Osteoblast (primary cell): ENCODE data around the gene CPXM2. TPM values are rescaled to one million over a fixed set of nuclear protein-coding genes. Genes with fewer than 3 reads are reported as not detected.

Experiments used
- DNase-seq: peaks from one replicate; pipeline ENCODE4 v3.0.0; 2011; ENCODE audit warnings: low spot score, mixed read lengths; ENCODE audit not compliant: insufficient read length; ENCODE audit errors: missing footprints
- H2AFZ ChIP-seq: 2 replicates; pipeline ENCODE4 v1.6.0; 2011; ENCODE audit warnings: mild to moderate bottlenecking, low read length
- H3K27ac ChIP-seq: 2 replicates; pipeline ENCODE4 v1.5.1; 2011; ENCODE audit warnings: mild to moderate bottlenecking, low read depth, low read length, moderate library complexity
- H3K27me3 ChIP-seq: 2 replicates; pipeline ENCODE4 v1.6.0; 2012; ENCODE audit warnings: mild to moderate bottlenecking, control low read depth, inconsistent platforms, low read length, moderate library complexity; ENCODE audit not compliant: insufficient read depth
- H3K36me3 ChIP-seq: 2 replicates; pipeline ENCODE4 v1.5.1; 2011; ENCODE audit warnings: mild to moderate bottlenecking, low read length, control low read depth, moderate library complexity; ENCODE audit not compliant: insufficient read depth
- H3K4me1 ChIP-seq: 2 replicates; pipeline ENCODE4 v1.5.1; 2011; ENCODE audit warnings: mild to moderate bottlenecking, low read length, control low read depth, moderate library complexity; ENCODE audit not compliant: insufficient read depth
- H3K4me2 ChIP-seq: 2 replicates; pipeline ENCODE4 v1.6.0; 2011; ENCODE audit warnings: mild to moderate bottlenecking, low read length; ENCODE audit not compliant: insufficient read depth
- H3K4me3 ChIP-seq: fragments of 200-600 bp; sonication (generic); 3 replicates; pipeline ENCODE4 v1.5.1; 2012; ENCODE audit warnings: mild to moderate bottlenecking, low read length, inconsistent platforms; ENCODE audit not compliant: insufficient read depth
- H3K79me2 ChIP-seq: 2 replicates; pipeline ENCODE4 v1.6.0; 2012; ENCODE audit warnings: mild to moderate bottlenecking, low read length, control low read depth, inconsistent platforms; ENCODE audit not compliant: insufficient read depth
- H3K9me3 ChIP-seq: 2 replicates; pipeline ENCODE4 v1.5.1; 2011; ENCODE audit warnings: low read depth, low read length, control low read depth
- H4K20me1 ChIP-seq: 2 replicates; pipeline ENCODE4 v1.6.0; 2012; ENCODE audit warnings: mild to moderate bottlenecking, low read length, control low read depth; ENCODE audit not compliant: insufficient read depth
- total RNA-seq: library from RNA; depleted of rRNA; stranded (reverse); fragments of >200 nt; gene quantifications from 2 replicates; pipeline ENCODE4 v1.2.3, GENCODE V29; 2012
- TF ChIP-seq, protein P1 (sequence below): IDR thresholded peaks from 2 replicates; pipeline ENCODE4 v1.5.1; 2011; ENCODE audit warnings: mild to moderate bottlenecking, low read depth, low read length, moderate library complexity; ENCODE audit errors: extremely low read depth

The CPXM2 gene
- total RNA-seq, 1 donor: 0.36 TPM

DNA sequence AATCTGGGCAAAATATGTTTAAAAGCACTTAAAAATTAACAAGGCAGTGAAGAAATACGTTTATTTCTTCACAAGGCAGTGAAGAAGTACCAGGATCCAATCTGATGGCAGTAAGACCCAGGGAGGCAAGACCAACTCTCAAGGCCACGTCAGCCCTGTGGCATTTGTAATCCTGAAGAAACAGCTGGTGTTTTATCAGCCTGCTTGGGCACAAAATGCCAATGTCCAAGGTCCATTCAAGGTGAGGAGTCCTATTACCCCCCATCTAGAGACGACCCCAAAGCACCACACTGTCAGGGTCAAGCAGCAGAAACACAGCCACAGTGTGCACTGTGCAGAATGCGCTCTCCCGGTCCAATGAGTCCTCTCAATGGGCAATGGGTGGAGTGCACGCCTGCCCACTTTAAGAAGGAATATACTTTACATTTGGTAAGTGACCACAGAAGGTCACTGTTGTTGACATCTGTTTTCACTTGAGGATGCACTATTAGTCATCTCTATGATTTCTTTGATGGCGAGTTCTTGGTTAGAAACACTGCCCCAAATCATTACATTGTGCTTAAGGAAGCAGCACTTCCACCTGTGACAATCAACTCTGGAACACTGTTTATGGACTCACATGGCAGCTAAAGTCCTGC is 12.8 kb downstream of the CPXM2 start:
- no peak for DNase-seq
- Histone ChIP-seq H3K27me3 (no peaks in the 10 kb centered on the region), H3K4me3 (no peak overlapping the region), H3K36me3 (no peaks in the 10 kb centered on the region), H3K79me2 (no peaks in the 10 kb centered on the region), H3K4me2 (no peak overlapping the region), H4K20me1 (no peaks in the 10 kb centered on the region), H2AFZ (no peak overlapping the region), H3K9me3 (no peaks in the 10 kb centered on the region), H3K27ac (no peak overlapping the region), H3K4me1 (no peaks in the 10 kb centered on the region)
- TF ChIP-seq, protein P1, sequence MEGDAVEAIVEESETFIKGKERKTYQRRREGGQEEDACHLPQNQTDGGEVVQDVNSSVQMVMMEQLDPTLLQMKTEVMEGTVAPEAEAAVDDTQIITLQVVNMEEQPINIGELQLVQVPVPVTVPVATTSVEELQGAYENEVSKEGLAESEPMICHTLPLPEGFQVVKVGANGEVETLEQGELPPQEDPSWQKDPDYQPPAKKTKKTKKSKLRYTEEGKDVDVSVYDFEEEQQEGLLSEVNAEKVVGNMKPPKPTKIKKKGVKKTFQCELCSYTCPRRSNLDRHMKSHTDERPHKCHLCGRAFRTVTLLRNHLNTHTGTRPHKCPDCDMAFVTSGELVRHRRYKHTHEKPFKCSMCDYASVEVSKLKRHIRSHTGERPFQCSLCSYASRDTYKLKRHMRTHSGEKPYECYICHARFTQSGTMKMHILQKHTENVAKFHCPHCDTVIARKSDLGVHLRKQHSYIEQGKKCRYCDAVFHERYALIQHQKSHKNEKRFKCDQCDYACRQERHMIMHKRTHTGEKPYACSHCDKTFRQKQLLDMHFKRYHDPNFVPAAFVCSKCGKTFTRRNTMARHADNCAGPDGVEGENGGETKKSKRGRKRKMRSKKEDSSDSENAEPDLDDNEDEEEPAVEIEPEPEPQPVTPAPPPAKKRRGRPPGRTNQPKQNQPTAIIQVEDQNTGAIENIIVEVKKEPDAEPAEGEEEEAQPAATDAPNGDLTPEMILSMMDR: no peak

GRCh38 chr10:123870260-123870659 is 21.3 kb downstream of the CPXM2 start:
- Histone ChIP-seq H3K36me3 (no peaks in the 10 kb centered on the region), H3K27me3 (no peaks in the 10 kb centered on the region), H3K4me2 (no peak overlapping the region), H3K27ac (no peak overlapping the region), H2AFZ (no peak overlapping the region), H3K9me3 (no peaks in the 10 kb centered on the region), H3K4me1 (no peaks in the 10 kb centered on the region), H3K4me3 (no peak overlapping the region), H3K79me2 (no peaks in the 10 kb centered on the region), H4K20me1 (no peaks in the 10 kb centered on the region)
- TF ChIP-seq, protein P1: no peak
- DNase-seq: no peak

DNA sequence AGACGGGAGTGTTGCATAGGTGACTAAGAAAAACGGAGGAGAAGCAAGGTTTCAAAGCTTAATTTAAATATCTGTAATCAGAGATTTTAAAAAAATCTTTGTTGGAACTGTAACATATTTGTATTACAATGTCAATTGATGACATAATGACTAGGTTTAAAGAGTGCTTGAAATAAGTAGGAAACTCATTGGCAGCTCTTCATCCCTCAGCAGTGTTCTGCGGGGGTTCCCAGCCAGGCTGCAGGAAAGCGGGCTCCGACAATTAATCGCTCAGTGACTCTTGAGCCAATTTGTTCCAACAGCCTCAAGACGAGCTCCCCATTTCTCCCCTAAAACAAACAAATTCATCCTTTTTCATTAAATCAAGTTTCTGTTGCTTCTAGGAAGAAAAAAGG is 22.6 kb downstream of the CPXM2 start:
- H3K36me3 ChIP-seq: no peaks in the 10 kb centered on the region
- no peaks in the 10 kb centered on the region for H3K9me3 ChIP-seq
- no peaks in the 10 kb centered on the region for H3K4me1 ChIP-seq
- no peak overlapping the region for H3K4me3 ChIP-seq
- no peaks in the 10 kb centered on the region for H4K20me1 ChIP-seq
- no peak overlapping the region for H3K27ac ChIP-seq
- H3K27me3 ChIP-seq: no peaks in the 10 kb centered on the region
- no peak overlapping the region for H2AFZ ChIP-seq
- DNase-seq: no peak
- H3K4me2 ChIP-seq: no peak overlapping the region
- H3K79me2 ChIP-seq: no peaks in the 10 kb centered on the region
- TF ChIP-seq, protein P1: no peak

GRCh38 chr10:123868038-123869019 is 23.3 kb downstream of the CPXM2 start:
- H3K79me2 ChIP-seq: no peaks in the 10 kb centered on the region
- no peaks in the 10 kb centered on the region for H3K9me3 ChIP-seq
- DNase-seq: no peak
- no peak overlapping the region for H3K27ac ChIP-seq
- no peak overlapping the region for H3K4me2 ChIP-seq
- no peaks in the 10 kb centered on the region for H3K27me3 ChIP-seq
- no peaks in the 10 kb centered on the region for H4K20me1 ChIP-seq
- H3K4me1 ChIP-seq: no peaks in the 10 kb centered on the region
- no peaks in the 10 kb centered on the region for H3K36me3 ChIP-seq
- H3K4me3 ChIP-seq: no peak overlapping the region
- H2AFZ ChIP-seq: no peak overlapping the region
- TF ChIP-seq, protein P1: no peak
